Measurements from ENCODE around the gene TNFRSF1A.
A peak's percentile ranks its signal among the peaks of the same experiment; 100 is the strongest.
"Not testable (repeated sequence)": the region's sequence is repeated elsewhere in the genome, so short reads cannot be mapped to it uniquely, and the experiment has no call there.

The TNFRSF1A gene

DNA sequence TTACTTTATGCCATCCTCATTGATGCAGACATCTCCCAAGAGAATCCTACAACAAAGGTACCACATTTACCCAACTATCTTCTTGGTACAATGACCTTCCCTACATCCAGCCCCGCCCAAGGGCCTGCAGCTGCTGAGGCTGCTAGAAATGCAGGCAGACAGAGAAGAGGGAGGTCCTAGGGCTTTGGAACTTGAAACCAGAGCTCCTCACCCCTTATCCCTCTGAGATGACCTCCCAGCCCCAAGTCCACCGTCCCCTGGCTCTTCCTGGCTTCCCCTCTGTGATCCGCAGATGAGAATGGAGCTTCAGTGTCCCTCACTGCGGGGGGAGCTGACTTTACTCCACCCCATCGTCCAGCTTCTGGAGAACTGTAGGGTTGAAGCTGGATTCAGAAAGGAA lies 1.6 kb upstream of the TNFRSF1A start:
- H3K27ac ChIP-seq = no peak overlapping the region

DNA sequence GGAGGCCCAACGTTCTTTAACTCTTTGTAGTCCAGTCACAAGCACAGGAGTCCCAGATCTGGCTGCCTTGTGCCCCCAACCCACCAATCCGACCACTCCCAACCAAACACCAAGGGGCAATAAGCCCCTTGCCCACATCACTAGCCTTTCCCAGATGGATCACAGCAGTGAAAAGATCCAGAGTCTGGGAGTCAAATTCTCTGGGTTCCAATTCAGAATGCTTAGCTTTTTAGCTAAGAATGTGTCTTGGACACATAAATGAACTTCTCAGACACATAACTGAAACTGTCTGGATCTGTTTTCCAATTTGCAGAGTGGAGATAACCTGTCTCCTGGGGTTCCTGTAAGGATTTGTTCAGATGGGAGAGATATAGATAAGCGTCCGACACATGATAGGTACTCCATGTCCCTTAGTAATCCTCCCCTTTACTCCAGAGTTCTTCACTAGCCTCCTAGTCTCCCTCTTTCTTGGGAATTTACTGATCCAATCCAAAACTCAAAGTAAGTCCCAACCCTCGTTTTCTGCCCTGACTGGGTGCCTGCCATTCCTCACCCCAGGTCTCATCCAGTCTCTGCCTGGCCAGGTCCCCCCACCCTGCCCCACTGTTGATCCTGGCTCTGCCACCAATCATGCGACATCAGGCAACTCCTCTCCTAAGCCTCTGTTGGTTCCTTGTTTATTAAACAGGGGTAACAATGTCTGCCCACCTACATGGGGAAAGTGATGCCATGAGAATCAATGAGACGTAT lies 439 bp upstream of the TNFRSF1A start:
- no peak overlapping the region for H3K27ac ChIP-seq
- TF ChIP-seq, protein P1, sequence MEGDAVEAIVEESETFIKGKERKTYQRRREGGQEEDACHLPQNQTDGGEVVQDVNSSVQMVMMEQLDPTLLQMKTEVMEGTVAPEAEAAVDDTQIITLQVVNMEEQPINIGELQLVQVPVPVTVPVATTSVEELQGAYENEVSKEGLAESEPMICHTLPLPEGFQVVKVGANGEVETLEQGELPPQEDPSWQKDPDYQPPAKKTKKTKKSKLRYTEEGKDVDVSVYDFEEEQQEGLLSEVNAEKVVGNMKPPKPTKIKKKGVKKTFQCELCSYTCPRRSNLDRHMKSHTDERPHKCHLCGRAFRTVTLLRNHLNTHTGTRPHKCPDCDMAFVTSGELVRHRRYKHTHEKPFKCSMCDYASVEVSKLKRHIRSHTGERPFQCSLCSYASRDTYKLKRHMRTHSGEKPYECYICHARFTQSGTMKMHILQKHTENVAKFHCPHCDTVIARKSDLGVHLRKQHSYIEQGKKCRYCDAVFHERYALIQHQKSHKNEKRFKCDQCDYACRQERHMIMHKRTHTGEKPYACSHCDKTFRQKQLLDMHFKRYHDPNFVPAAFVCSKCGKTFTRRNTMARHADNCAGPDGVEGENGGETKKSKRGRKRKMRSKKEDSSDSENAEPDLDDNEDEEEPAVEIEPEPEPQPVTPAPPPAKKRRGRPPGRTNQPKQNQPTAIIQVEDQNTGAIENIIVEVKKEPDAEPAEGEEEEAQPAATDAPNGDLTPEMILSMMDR (conservative IDR thresholded peaks at IDR 0.05) = no peak

More for the DNA sequence above, 1.6 kb upstream of the TNFRSF1A start:
- TF ChIP-seq, protein P1 (conservative IDR thresholded peaks at IDR 0.05) = no peak

DNA sequence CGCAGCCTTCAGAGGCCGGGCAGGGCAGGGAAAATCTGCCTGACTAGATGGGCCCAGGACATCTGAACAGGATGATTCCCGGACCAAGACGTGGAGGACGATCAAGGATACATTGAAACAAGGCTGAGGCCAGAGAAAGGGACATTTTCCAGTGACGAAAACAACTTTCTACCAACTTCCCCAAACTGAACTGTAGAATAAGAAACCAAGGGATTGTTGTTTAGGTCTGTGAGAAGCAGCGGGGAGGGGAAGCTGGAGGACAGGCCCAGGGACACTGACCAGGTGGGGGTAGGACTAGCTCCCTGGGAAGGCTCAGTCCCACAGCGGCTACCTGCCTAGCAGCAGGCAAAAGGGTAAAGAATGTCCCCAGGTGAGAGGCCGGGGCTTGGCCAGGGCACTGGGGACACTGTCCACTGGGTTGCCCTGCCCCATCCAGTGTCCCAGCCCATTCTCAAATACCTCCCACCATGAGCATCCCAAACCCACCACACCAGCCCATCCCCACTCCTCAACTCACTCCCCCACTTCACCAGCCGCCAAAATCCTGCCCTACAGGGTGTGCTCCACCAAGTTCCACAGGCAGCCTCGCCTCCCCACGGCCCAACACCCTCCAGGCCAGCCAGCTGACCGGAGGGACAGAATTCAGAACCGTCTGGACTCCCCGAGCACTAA lies 995 bp downstream of the TNFRSF1A start:
- peak overlapping the region; percentile 49; the same call in 1 of the 2 replicates for H3K27ac ChIP-seq
- TF ChIP-seq, protein P1 (conservative IDR thresholded peaks at IDR 0.05) = no peak

DNA sequence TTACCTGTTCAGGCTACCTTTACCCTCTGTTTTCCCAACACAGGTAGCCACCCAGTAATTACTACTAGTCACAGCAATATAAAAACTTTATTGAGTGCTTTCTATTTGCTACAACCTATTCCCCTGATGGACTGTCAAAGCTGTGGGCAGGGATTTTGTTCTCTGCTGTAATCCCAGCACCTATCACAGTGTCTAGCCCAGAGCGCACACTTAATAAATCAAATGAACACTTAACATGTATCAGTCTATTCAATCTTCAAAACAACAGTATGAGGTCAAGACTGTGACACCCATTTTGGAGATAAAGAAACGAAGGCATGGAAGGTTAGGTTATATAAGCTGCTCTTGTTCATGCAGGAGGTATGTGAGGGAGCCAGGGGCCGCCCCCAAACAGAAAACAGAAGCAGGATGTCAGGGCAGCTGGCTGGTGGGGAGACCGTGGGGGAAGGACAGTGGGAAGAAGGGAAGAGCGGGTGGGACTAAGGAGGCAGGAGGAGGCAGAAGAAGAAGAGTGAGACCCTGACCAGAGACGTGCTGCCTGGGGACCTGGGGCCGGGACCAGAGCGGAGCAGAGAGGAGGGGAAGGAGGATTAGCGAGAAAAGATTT lies 1.7 kb downstream of the TNFRSF1A start:
- H3K27ac ChIP-seq = peak overlapping the region; percentile 49; the same call in 1 of the 2 replicates
- TF ChIP-seq, protein P1 (conservative IDR thresholded peaks at IDR 0.05) = no peak

DNA sequence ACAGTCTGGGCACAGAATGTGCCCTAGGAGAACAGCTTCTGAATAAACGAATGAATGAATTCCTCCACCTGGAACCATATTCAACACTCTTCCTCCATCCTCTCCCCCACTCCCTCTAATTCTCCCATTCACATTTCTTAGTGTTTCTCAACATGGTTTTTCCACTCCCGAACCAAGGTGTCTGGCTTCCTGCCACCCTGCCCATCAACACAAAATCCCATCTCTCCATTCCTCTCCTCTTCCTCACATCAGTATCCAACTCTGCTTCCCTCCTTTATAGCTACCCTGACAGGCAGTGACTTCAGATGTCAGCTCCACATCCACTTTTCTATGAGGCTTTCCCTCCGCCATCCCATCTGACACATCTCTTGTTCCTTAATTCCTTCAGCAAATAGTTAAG lies 2.9 kb downstream of the TNFRSF1A start:
- peak overlapping the region; percentile 49; the same call in 1 of the 2 replicates for H3K27ac ChIP-seq
- TF ChIP-seq, protein P1 (conservative IDR thresholded peaks at IDR 0.05) = no peak

DNA sequence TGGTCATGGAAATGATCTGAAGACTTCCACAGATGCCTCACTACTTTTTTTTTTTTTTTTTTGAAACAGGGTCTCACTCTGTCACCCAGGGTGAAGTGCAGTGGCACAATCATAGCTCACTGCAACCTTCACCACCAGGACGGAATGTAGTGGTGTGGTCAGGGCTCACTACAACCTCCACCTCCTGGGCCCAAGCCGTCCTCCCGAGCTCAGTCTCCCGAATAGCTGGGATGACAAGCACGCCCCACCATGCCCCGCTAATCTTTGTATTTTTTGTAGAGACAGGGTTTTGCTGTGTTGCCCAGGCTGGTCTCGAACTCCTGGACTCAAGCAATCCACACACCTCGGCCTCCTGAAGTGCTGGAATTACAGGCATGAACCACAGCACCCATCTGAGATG lies 3.3 kb downstream of the TNFRSF1A start:
- not testable (repeated sequence) for H3K27ac ChIP-seq

DNA sequence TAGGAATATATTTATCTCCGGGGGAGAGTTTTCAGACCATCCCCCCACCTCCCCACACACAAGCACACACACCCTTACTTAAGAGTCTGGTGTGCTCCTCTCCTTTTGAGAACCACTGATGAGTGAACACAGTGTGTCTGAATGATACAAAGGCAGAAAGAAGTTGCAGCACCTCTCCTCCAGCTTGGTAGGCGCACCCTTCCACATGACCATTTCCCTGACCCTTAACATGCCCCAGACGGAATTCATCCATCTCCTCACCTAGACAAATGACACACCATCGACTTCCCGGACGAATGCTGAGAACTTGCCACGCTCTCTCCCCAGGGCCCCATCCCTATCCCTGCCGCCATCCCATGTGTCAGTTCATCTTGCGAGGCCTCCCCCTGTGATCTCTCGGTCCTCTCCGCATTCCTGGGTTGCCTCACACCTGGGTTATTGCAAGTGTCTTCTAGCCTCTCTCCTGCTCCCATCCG lies 3.9 kb downstream of the TNFRSF1A start:
- TF ChIP-seq, protein P1 (conservative IDR thresholded peaks at IDR 0.05) = no peak
- H3K27ac ChIP-seq = no peak overlapping the region

Measured in VCaP (cell line).